Activated CD4-positive, alpha-beta T cell treated with anti-CD3 and anti-CD28 coated beads, Interleukin-2, Interleukin-4, amounts not matched to agents 100 ng/mL and 50 ng/mL, durations not matched to agents 16 hours and 8 hours (primary cell): ENCODE measurements around the gene GGN.

Source experiments
- DNase-seq: peaks from one replicate; pipeline ENCODE4 v3.0.0-alpha.2; 2020; ENCODE audit warnings: low spot score

GGN gene, protein sequence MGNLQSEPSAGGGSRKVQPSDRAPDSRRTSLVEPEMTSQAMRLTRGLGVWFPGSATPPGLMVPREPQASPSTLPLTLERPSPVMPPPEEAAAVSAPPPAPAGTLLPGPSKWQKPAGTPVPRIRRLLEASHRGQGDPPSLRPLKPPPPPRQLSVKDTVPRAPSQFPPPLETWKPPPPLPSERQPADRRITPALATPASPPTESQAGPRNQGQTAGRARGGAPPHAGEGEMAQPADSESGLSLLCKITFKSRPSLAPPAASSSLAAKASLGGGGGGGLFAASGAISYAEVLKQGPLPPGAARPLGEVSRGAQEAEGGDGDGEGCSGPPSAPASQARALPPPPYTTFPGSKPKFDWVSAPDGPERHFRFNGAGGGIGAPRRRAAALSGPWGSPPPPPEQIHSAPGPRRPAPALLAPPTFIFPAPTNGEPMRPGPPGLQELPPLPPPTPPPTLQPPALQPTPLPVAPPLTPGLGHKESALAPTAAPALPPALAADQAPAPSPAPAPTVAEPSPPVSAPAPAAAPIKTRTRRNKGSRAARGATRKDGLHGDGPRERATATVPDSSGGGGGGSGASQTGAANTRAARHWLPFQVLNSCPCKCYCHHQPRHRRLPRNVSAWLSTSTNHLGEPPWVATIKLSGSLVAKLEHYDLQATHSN

DNA sequence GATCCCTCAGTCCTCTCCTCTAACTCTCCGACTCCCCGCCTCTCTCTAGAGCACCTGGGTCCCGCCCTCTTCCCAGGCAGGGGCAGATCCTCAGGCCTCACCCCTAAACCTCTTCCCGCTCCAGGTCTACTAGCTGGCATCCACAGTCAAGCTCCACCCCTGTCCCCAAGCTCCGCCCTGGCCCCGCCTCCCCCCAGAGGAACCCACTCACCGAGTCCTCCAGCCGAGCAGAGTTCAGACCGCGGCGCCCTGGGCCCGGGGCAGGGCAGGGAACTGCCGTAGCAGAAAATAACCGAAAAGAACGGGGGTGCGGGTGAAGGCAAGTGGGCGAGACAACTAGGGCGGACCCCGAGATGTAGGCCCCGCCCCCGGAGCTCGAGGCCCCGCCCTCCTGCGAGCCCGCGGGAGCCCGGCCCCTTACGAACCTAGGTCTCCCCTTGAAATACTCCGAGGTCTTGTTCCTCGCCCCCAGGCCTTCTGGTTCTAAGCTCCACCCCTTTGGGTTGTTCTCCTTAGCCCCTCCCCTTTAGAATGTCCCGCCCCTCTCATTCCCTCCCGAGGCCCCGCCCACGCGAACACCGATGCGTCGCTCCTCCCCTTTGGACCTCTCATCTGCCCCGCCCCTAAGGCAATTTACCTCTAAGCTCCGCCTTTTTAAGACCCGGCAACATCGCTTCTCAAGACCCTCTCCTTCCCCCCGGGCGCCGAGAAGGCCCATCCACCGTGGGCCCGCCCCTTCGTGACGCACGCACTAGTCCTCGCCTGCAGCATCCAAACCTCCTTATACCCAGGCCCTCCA is at the start of gene GGN:
GGN (minus strand) TSS at position 485 of the 799 bp plus-strand sequence. CDS start 773 bp downstream, outside the sequence.
- peak; percentile 78 for DNase-seq

DNA sequence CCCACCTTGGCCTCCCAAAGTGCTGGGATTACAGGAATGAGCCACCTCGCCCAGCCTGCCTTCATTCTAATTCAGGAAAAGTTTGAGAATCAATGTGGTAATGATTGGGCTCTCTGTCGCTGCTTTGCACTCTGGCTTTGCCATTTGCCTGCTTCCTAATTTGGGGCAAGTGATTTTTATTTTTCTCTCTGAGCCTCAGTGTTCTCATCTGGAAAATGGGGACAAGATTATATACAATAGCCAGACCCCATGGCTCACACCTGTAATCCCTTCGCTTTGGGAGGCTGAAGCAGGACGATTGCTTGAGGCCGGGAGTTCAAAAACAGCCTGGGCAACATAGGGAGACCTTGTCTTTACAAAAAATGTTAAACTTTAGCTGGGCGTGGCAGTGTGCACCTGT is 49.5 kb upstream of the GGN start:
- no peak for DNase-seq

DNA sequence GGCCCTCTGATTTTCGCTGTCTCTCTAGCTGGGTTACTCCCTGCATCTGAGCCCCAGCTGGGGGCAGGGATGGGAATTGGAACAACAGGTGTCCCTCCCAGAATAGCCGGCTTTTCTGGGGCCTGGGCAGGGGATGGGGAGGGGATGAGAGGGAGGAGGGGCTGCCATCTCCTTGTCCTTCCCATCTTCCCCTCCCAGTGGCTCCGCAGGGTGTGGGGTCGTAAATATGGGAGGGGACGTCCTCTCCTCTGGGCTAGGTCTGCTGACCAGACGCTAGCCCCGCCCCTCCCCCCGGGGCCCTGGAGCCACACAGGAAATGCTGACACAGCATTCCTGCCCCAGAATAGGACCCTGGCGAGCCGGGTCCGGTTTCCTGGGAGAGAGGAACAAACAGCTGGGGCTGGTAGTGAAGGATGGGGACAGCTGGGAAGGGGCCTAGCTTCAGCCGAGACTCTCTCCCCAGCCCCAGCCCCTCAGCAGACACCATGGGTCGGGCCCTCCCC is 46.8 kb upstream of the GGN start:
- DNase-seq = no peak

GRCh38 chr19:38433268-38433733 is 45.5 kb upstream of the GGN start, which contains the start of gene RYR1:
Gene RYR1, plus strand, starts transcription at chr19:38433691. Its CDS starts 139 bp downstream, at chr19:38433830.
- peak; percentile 67 for DNase-seq

DNA sequence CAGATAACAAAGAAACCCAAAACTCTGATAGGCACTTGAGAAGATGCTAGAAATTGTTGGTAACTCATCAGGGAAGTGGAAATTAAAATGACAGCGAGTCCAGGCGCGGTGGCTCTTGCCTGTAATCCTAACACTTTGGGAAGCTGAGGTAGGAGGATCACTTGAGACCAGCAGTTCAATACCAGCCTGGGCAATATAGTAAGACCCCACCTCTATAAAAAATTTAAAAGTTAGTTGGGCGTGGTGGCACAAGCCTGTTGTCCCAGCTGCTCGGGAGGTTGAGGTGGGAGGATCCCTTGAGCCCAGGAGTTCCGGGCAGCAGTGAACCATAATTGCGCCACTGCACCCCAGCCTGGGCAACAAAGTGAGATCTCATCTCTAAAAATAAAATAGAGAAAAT is 43.1 kb upstream of the GGN start:
- DNase-seq = no peak

- no peak for DNase-seq
Measured at GRCh38 chr19:38429811-38430156, 42.0 kb upstream of the GGN start.

GRCh38 chr19:38429055-38429810 is 41.4 kb upstream of the GGN start:
- peak; percentile 61 for DNase-seq

DNA sequence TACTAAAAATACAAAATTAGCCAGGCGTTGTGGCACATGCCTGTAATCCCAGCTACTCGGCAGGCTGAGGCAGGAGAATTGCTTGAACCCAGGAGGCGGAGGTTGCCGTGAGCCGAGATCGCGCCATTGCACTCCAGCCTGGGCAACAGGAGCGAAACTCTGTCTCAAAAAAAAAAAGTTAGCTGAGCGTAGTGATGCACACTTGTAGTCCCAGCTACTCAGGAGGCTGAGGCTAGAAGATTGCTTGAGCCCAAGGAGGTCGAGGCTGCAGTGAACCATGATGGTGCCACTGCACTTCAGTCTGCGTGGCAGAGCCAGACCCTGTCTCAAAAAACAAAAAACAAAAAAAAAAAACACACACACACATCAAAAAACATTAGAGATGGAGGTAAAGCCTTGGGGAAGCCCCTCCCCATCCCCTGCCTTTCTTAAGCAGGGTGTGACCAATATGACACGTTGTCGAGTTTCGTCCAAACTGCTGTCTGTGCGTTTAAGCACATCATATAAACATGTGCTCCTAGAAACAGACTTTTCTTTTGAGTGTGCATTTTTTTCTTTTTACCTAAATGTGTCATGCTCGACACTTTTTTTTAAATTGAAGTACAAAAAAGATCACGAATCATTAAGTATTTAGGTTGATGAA is 39.3 kb upstream of the GGN start:
- DNase-seq = peak; percentile 89

DNA sequence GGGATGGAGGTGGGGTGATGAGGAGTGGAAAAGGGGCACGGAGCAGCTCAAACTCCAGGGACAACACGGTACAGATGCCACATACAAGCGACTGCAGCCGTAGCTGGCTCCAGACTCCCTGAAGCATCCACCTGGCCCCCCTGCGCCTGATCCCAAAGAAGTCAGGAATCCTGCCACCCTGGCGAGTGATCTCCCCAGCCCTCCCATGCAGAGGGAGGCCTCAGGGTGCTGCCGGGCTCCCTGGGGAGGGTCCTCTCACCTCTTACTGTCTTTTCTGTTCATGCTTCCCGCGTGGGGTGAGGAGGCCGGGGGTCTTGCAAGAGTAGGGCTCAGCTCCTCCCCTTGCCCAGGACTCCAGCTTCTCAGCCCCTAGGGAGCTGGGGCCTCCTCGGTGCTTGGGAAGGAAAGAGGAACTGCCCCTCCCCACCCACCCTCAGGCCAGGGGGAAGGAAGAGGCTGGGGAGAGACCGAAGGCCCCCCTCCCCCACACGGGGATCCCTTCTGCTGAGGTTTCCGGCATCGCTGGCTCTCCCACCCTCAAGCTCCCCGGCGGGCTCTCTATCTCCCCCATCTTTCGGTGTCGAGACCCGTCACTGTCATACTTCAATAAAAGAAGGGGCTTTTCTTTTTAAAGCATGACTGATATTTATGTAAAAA is 38.1 kb upstream of the GGN start, which contains the start of gene RASGRP4:
RASGRP4 (minus strand) TSS at position 410 of the 657 bp plus-strand sequence; CDS start at position 282, 128 bp downstream.
- DNase-seq = peak; percentile 62

- DNase-seq = no peak
Measured at GRCh38 chr19:38425222-38425809, 37.5 kb upstream of the GGN start.

- DNase-seq = no peak
Measured at GRCh38 chr19:38424272-38424671, 36.4 kb upstream of the GGN start.

GRCh38 chr19:38422438-38422837 is 34.6 kb upstream of the GGN start:
- DNase-seq = no peak

GRCh38 chr19:38421856-38422255 is 34.0 kb upstream of the GGN start:
- no peak for DNase-seq

DNA sequence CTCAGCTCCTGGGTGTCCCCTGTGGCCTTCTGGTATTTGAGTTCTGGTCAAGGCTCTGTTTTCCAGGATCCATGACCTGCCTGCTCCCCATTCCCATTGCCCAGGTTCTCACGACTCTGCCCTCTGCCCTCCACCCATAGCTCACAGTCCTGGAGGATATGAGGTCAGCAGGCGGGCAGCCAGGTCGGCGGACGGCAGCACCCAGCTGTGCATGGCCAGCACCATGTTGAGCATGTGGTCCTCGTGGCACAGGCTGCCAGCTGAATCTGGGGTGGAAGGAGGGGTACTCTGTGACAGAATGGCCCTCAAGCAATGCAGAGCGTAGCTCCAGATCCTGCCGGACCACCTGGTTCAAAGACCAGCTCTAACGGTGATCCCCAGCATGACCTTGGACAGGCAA is 33.1 kb upstream of the GGN start:
- DNase-seq = no peak

GRCh38 chr19:38417544-38418506 is 30.0 kb upstream of the GGN start:
- DNase-seq = peak; percentile 77

DNA sequence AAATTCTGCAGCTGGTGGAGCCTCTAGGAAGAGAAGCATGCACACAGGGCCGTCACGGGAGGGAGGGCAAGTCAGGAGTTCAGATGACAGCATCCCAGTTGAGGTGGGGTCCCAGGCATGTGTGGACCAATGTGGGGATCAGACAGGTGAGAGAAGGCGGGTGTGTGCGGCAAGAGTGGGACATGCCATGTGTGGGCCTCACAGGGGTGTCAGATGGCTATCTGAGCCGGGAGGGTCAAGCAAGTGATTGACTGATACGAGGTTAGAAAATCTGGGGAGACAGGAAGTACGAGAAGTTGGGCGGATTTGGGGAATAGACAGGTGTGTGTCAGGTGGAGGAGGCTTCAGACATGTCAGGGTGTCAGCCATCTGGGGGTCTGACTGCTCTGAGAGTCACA is 29.3 kb upstream of the GGN start:
- DNase-seq = no peak

- DNase-seq = no peak
Measured at GRCh38 chr19:38413416-38413815, 25.6 kb upstream of the GGN start.

- no peak for DNase-seq
Measured at GRCh38 chr19:38412961-38413360, 25.1 kb upstream of the GGN start.

DNA sequence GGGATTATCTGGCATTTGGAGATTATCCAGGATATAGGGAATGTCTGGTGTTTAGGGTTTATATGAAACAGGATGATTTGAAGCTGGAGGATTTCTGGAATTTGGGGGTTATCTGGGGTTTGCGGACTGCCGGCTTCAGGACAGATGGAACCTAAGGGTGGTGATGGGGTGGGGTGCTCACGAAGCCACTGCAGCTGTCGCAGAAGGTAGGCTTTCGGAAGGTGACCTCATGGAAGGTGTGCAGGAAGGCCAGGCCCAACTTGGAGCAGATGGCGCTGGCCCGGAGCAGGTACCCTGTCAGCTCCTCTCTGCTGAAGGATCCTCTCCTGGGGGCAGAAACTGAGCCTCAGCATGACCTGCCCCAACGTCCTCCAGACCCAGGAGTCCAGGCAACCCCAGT is 24.7 kb upstream of the GGN start:
- no peak for DNase-seq
